ENCODE measurements around the gene CHST15.

The CHST15 gene

DNA sequence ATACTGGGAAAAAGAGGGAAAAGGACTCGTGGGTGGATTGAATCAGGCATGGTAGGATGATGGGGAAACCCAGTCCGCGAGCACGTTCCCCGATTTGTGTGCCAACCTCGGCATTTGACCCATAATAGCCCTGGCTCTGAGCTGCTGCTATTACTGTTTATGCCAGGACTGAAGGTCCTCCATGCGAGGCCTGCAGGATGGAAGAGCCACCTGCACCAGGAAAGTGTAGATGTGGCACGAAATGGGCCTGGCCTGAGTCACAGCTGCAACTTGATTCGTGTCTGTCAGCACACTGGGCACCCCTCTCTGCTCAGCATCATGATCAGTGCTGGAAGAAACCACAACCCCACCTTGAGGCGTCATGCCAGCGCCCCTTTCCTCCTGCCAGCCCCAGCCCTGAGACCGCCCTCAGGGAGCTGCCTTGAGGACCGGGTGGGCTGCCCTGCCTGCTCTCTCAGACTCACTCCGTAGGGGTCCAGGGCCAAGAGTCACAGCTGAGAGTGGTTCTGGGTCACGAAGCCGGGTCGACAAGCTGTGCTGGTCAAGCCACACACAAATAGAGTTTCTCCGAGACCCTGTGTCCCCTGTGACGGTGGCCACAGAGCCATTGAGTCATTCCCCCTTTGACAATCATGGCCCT is 74.4 kb downstream of the CHST15 start:
- H4K20me1 ChIP-seq (ENCODE audit: insufficient read depth, low read length, poor library complexity, severe bottlenecking) = no peaks in the 10 kb centered on the region
- H3F3A ChIP-seq (ENCODE audit: low read depth) = no peaks in the 10 kb centered on the region
- H3K4me2 ChIP-seq (ENCODE audit: low read depth, low read length, poor library complexity, severe bottlenecking) = no peak overlapping the region
- H2AFZ ChIP-seq (ENCODE audit: low read length) = no peak overlapping the region
- no peak overlapping the region for H3K9ac ChIP-seq (ENCODE audit: low read depth, low read length, poor library complexity, severe bottlenecking)
- no peaks in the 10 kb centered on the region for H3K79me2 ChIP-seq (ENCODE audit: insufficient read depth, low read length)
- no peaks in the 10 kb centered on the region for H3K27me3 ChIP-seq (ENCODE audit: insufficient read depth, low read length, poor library complexity, severe bottlenecking)
- H3K9me3 ChIP-seq (ENCODE audit: insufficient read depth, low read depth, low read length) = peaks cover 2% of the 10 kb centered on the region; the same call in 1 of the 2 replicates
- H3K4me3 ChIP-seq (ENCODE audit: low read length, poor library complexity, severe bottlenecking) = no peak overlapping the region
- no peaks in the 10 kb centered on the region for H3K36me3 ChIP-seq (ENCODE audit: insufficient read depth, low read length)
- no peaks in the 10 kb centered on the region for H3K9me2 ChIP-seq (replicated peaks; ENCODE audit: low read depth, low read length)
- no peaks in the 10 kb centered on the region for H3K4me1 ChIP-seq (ENCODE audit: insufficient read depth, low read length, poor library complexity, severe bottlenecking)
- TF ChIP-seq EZH2phosphoT487 (IDR thresholded peaks at IDR 0.05; ENCODE audit: borderline replicate concordance) = no peak
- TF ChIP-seq, protein P1, sequence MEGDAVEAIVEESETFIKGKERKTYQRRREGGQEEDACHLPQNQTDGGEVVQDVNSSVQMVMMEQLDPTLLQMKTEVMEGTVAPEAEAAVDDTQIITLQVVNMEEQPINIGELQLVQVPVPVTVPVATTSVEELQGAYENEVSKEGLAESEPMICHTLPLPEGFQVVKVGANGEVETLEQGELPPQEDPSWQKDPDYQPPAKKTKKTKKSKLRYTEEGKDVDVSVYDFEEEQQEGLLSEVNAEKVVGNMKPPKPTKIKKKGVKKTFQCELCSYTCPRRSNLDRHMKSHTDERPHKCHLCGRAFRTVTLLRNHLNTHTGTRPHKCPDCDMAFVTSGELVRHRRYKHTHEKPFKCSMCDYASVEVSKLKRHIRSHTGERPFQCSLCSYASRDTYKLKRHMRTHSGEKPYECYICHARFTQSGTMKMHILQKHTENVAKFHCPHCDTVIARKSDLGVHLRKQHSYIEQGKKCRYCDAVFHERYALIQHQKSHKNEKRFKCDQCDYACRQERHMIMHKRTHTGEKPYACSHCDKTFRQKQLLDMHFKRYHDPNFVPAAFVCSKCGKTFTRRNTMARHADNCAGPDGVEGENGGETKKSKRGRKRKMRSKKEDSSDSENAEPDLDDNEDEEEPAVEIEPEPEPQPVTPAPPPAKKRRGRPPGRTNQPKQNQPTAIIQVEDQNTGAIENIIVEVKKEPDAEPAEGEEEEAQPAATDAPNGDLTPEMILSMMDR (conservative IDR thresholded peaks at IDR 0.05; ENCODE audit: low read length) = no peak

DNA sequence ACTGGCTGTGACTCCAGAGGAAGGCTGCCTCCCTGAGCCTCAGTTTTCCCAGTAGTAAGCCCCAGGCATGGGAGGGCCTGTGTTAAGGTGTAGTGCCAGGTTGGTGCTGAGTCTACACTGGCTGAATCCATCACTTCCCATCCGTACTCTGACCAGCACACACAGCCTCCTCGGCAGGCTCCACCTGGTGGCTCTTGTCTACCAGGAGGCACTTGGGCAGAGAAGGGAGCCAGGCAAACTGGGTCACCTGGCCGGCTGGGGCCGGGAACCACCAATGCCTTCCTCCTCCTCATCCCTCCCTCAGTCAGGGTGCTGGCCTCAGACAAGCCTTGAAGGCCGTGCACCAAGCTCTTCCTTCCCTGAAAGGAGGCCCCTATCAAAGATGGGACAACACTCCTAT is 75.7 kb downstream of the CHST15 start:
- H4K20me1 ChIP-seq (ENCODE audit: insufficient read depth, low read length, poor library complexity, severe bottlenecking) = no peaks in the 10 kb centered on the region
- no peaks in the 10 kb centered on the region for H3K9me2 ChIP-seq (replicated peaks; ENCODE audit: low read depth, low read length)
- H3K4me3 ChIP-seq (ENCODE audit: low read length, poor library complexity, severe bottlenecking) = no peak overlapping the region
- H3F3A ChIP-seq (ENCODE audit: low read depth) = no peaks in the 10 kb centered on the region
- no peaks in the 10 kb centered on the region for H3K79me2 ChIP-seq (ENCODE audit: insufficient read depth, low read length)
- no peak for TF ChIP-seq EZH2phosphoT487 (IDR thresholded peaks at IDR 0.05; ENCODE audit: borderline replicate concordance)
- TF ChIP-seq, protein P1 (conservative IDR thresholded peaks at IDR 0.05; ENCODE audit: low read length) = no peak
- no peak overlapping the region for H3K4me2 ChIP-seq (ENCODE audit: low read depth, low read length, poor library complexity, severe bottlenecking)
- H3K27me3 ChIP-seq (ENCODE audit: insufficient read depth, low read length, poor library complexity, severe bottlenecking) = no peaks in the 10 kb centered on the region
- H3K9ac ChIP-seq (ENCODE audit: low read depth, low read length, poor library complexity, severe bottlenecking) = no peak overlapping the region
- H3K36me3 ChIP-seq (ENCODE audit: insufficient read depth, low read length) = no peaks in the 10 kb centered on the region
- no peak overlapping the region for H2AFZ ChIP-seq (ENCODE audit: low read length)
- peaks cover 2% of the 10 kb centered on the region; the same call in 1 of the 2 replicates for H3K9me3 ChIP-seq (ENCODE audit: insufficient read depth, low read depth, low read length)
- no peaks in the 10 kb centered on the region for H3K4me1 ChIP-seq (ENCODE audit: insufficient read depth, low read length, poor library complexity, severe bottlenecking)

DNA sequence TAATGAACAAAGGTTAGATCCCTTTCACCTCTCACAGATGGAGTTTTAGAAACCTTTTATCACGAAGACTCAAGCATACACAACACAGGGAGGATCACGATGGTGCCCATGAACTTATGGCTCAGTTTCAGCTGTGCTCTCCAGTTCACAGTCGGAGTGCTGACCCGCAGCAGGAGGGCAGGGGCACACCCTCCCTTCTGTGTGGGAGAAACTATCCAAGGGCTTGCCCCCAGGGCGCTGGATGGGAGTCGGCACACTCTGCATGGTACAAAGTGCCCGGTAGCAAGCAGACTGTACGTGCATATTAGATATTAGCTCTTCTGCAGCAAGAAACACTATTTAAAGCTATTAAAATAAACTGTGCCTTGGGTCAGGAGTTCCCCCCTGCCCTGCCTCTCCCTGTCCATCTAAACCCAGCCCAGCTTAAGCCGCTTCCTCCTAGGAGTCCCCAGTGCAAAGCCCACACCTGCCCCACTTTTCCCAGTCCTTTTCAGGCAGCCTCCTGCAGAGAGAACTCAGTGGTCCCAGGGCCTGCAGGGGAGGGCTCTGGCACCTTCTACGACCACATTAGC is 76.5 kb downstream of the CHST15 start:
- Histone ChIP-seq H2AFZ (ENCODE audit: low read length) (no peak overlapping the region), H3K27me3 (ENCODE audit: insufficient read depth, low read length, poor library complexity, severe bottlenecking) (no peaks in the 10 kb centered on the region), H3K9ac (ENCODE audit: low read depth, low read length, poor library complexity, severe bottlenecking) (no peak overlapping the region), H3K36me3 (ENCODE audit: insufficient read depth, low read length) (no peaks in the 10 kb centered on the region), H4K20me1 (ENCODE audit: insufficient read depth, low read length, poor library complexity, severe bottlenecking) (no peaks in the 10 kb centered on the region), H3K4me1 (ENCODE audit: insufficient read depth, low read length, poor library complexity, severe bottlenecking) (no peaks in the 10 kb centered on the region), H3K9me2 (replicated peaks; ENCODE audit: low read depth, low read length) (no peaks in the 10 kb centered on the region), H3K4me3 (ENCODE audit: low read length, poor library complexity, severe bottlenecking) (no peak overlapping the region), H3F3A (ENCODE audit: low read depth) (no peaks in the 10 kb centered on the region), H3K9me3 (ENCODE audit: insufficient read depth, low read depth, low read length) (peaks cover 6% of the 10 kb centered on the region; the same call in 1 of the 2 replicates), H3K4me2 (ENCODE audit: low read depth, low read length, poor library complexity, severe bottlenecking) (no peak overlapping the region), H3K79me2 (ENCODE audit: insufficient read depth, low read length) (no peaks in the 10 kb centered on the region)
- TF ChIP-seq EZH2phosphoT487 (IDR thresholded peaks at IDR 0.05; ENCODE audit: borderline replicate concordance) = no peak
- TF ChIP-seq, protein P1 (conservative IDR thresholded peaks at IDR 0.05; ENCODE audit: low read length) = no peak

Data from Loucy (cell line).